GM23338 (cell line): Measurements from ENCODE around the gene TCP11.

Experiments used
- CREB1 ChIP-seq: fragments of 250-450 bp; sonication (Bioruptor Pico); IDR thresholded peaks from 2 replicates; pipeline ENCODE4 v1.5.0; 2020; ENCODE audit warnings: low read depth, mild to moderate bottlenecking, moderate library complexity
- CTCF ChIP-seq, 2 experiments: fragments of 200-600 bp in 1 of 2; sonication (generic) in 1 of 2; conservative IDR thresholded peaks; 2 replicates each; pipeline versions ENCODE4 v1.5.1 to v1.6.1; 2016 to 2017; ENCODE audit warnings: antibody characterized with exemption in 2 of 2, low read depth in 2 of 2, mild to moderate bottlenecking in 2 of 2, moderate library complexity in 1 of 2
- ETS1 ChIP-seq: IDR thresholded peaks from 2 replicates; pipeline ENCODE4 v1.6.1; 2016; ENCODE audit warnings: antibody characterized with exemption
- EZH2 ChIP-seq: fragments of 200-600 bp; sonication (generic); IDR thresholded peaks from one replicate; pipeline ENCODE4 v1.8.0; 2017; ENCODE audit warnings: antibody characterized with exemption, mild to moderate bottlenecking, low read depth; ENCODE audit not compliant: unreplicated experiment
- EZH2phosphoT487 ChIP-seq: fragments of 200-600 bp; sonication (generic); IDR thresholded peaks from one replicate; pipeline ENCODE4 v1.8.1; 2018; ENCODE audit warnings: antibody characterized with exemption; ENCODE audit not compliant: unreplicated experiment
- JUNB ChIP-seq: IDR thresholded peaks from one replicate; pipeline ENCODE4 v1.6.1; 2016; ENCODE audit warnings: antibody characterized with exemption; ENCODE audit not compliant: unreplicated experiment
- POLR2AphosphoS5 ChIP-seq: IDR thresholded peaks from 2 replicates; pipeline ENCODE4 v1.6.1; 2016; ENCODE audit warnings: antibody characterized with exemption, low read depth
- REST ChIP-seq: IDR thresholded peaks from one replicate; pipeline ENCODE4 v1.6.1; 2018; ENCODE audit warnings: antibody characterized with exemption; ENCODE audit not compliant: unreplicated experiment
- STAT1 ChIP-seq: IDR thresholded peaks from one replicate; pipeline ENCODE4 v1.6.1; 2016; ENCODE audit warnings: antibody characterized with exemption; ENCODE audit not compliant: unreplicated experiment
- ZNF114 ChIP-seq: fragments of 250-450 bp; sonication (Bioruptor Pico); IDR thresholded peaks from 2 replicates; pipeline ENCODE4 v1.5.0; 2020; ENCODE audit warnings: mild to moderate bottlenecking, moderate library complexity
- ZNF462 ChIP-seq: fragments of 250-450 bp; sonication (Bioruptor Pico); IDR thresholded peaks from 2 replicates; pipeline ENCODE4 v1.5.0; 2020; ENCODE audit warnings: mild to moderate bottlenecking, moderate library complexity

GRCh38 chr6:35068644-35069043, 72.5 kb downstream of the TCP11 start:
- TF ChIP-seq CTCF (conservative IDR thresholded peaks at IDR 0.05; ENCODE audit: low read depth in 2 of 2), result no peak
- no peak for TF ChIP-seq CREB1 (CRISPR knock-in tag)
- TF ChIP-seq POLR2AphosphoS5, result no peak
- no peak for TF ChIP-seq ETS1
- TF ChIP-seq EZH2, result no peak
- no peak for TF ChIP-seq REST
- no peak for TF ChIP-seq EZH2phosphoT487
- no peak for TF ChIP-seq JUNB
- no peak for TF ChIP-seq STAT1
- no peak for TF ChIP-seq ZNF114 (CRISPR knock-in tag)
- TF ChIP-seq ZNF462 (CRISPR knock-in tag), result no peak
